Subcutaneous adipose tissue (tissue), 4 donors: Measurements from ENCODE around the gene OR9I1. TPM values are rescaled to one million over a fixed set of nuclear protein-coding genes. Genes with fewer than 3 reads are reported as not detected.

Experiments used
- CTCF ChIP-seq: fragments of 450-650 bp; IDR thresholded peaks from one replicate; pipeline ENCODE4 v1.5.1; 2016; ENCODE audit warnings: low read depth, mild to moderate bottlenecking, control low read depth, antibody characterized with exemption, moderate library complexity
- total RNA-seq, 4 donors: library from RNA; depleted of rRNA; stranded (reverse); fragments of >200 nt; gene quantifications; one replicate each; pipeline ENCODE4 v1.1.0, GENCODE V29; 2016

Gene OR9I1
- not detected for total RNA-seq

GRCh38 chr11:58125469-58125868 is at the start of gene OR9I1:
Gene OR9I1, minus strand, starts transcription at chr11:58125530. Its CDS starts 6,086 bp downstream, at chr11:58119444.
- TF ChIP-seq CTCF, result no peak

GRCh38 chr11:58165504-58166106 is 40.3 kb upstream of the OR9I1 start:
- TF ChIP-seq CTCF, result no peak

- TF ChIP-seq CTCF, result no peak
Measured at GRCh38 chr11:58164990-58165389, 39.7 kb upstream of the OR9I1 start.

GRCh38 chr11:58164389-58164788 is 39.1 kb upstream of the OR9I1 start:
- no peak for TF ChIP-seq CTCF

- TF ChIP-seq CTCF, result no peak
Measured at GRCh38 chr11:58152781-58153180, 27.5 kb upstream of the OR9I1 start.

- no peak for TF ChIP-seq CTCF
Measured at GRCh38 chr11:58142761-58143160, 17.4 kb upstream of the OR9I1 start.

- no peak for TF ChIP-seq CTCF
Measured at GRCh38 chr11:58135171-58135570, 9.8 kb upstream of the OR9I1 start.
